Hematopoietic multipotent progenitor cell (in vitro differentiated cells): ENCODE measurements around the gene TRAPPC1. TPM values are rescaled to one million over a fixed set of nuclear protein-coding genes. Genes with fewer than 3 reads are reported as not detected.
A peak's percentile ranks its signal among the peaks of the same experiment; 100 is the strongest.

Experiments
- DNase-seq, 3 donors: peaks; one replicate each; pipeline ENCODE4 v3.0.0-alpha.2; 2011 to 2015; ENCODE audit warnings: low read depth in 2 of 3, low spot score in 2 of 3
- small RNA-seq: library from RNA; depleted of rRNA; stranded (forward); fragments of <200 nt; gene quantifications from one replicate; pipeline ENCODE3, GENCODE V24; 2012
- total RNA-seq: library from RNA; depleted of rRNA; stranded (reverse); fragments of >200 nt; gene quantifications from one replicate; pipeline ENCODE4 v1.2.3, GENCODE V29; 2012

TRAPPC1 gene
- total RNA-seq, 1 donor = 66.5 TPM

- DNase-seq = no peak
Observed at GRCh38 chr17:7882068-7882467, 49.7 kb downstream of the TRAPPC1 start.

GRCh38 chr17:7881276-7882054 is 50.3 kb downstream of the TRAPPC1 start:
- no peak for DNase-seq

Small RNA genes within 50 kb of the gene (small RNA-seq; reads per million reads assigned to genes)
- gene SCARNA21 = 13.8 reads per million, percentile 93 among the genes with 10 or more reads in this experiment

Other genes starting within 250 kb of the TRAPPC1 start
- gene TP53, start 244.5 kb downstream of the TRAPPC1 start, total RNA-seq = 72.4 TPM
- 14.5 TPM for gene WRAP53, start 243.5 kb downstream of the TRAPPC1 start, total RNA-seq
- under 0.01 TPM for gene EFNB3, start 226.7 kb downstream of the TRAPPC1 start, total RNA-seq
- under 0.01 TPM for gene DNAH2, start 214.2 kb downstream of the TRAPPC1 start, total RNA-seq
- 24.8 TPM for gene KDM6B, start 97.7 kb downstream of the TRAPPC1 start, total RNA-seq
- 4.6 TPM for gene TMEM88, start 76.9 kb downstream of the TRAPPC1 start, total RNA-seq
- gene NAA38, start 74.4 kb downstream of the TRAPPC1 start, total RNA-seq = 97.8 TPM
- gene CYB5D1, start 73.9 kb downstream of the TRAPPC1 start, total RNA-seq = 9.4 TPM
- 110 TPM for gene CHD3, start 43.2 kb downstream of the TRAPPC1 start, total RNA-seq
- gene RNF227, start 15.7 kb downstream of the TRAPPC1 start, total RNA-seq = 10.0 TPM
- gene KCNAB3, start 2.1 kb downstream of the TRAPPC1 start, total RNA-seq = 1.1 TPM
- gene CNTROB, start 260 bp upstream of the TRAPPC1 start, total RNA-seq = 36.6 TPM
- gene GUCY2D, start 70.7 kb upstream of the TRAPPC1 start, total RNA-seq = 1.9 TPM
- gene ALOX15B, start 107.1 kb upstream of the TRAPPC1 start, total RNA-seq = 5.1 TPM
- 1.1 TPM for gene ALOX12B, start 155.8 kb upstream of the TRAPPC1 start, total RNA-seq
- under 0.01 TPM for gene ALOXE3, start 186.6 kb upstream of the TRAPPC1 start, total RNA-seq
- gene HES7, start 192.2 kb upstream of the TRAPPC1 start, total RNA-seq = under 0.01 TPM
- 141 TPM for gene PER1, start 220.5 kb upstream of the TRAPPC1 start, total RNA-seq
- gene VAMP2, start 231.0 kb upstream of the TRAPPC1 start, total RNA-seq = 18.6 TPM
- 251 TPM for gene TMEM107, start 244.4 kb upstream of the TRAPPC1 start, total RNA-seq